Stimulated activated CD4-positive, alpha-beta T cell treated with anti-CD3 and anti-CD28 coated beads, Interleukin-15, amount 100 ng/mL, for 1 hour (primary cell): Measurements from ENCODE around the gene RAB3IL1.
"Not testable (repeated sequence)": the region's sequence is repeated elsewhere in the genome, so short reads cannot be mapped to it uniquely, and the experiment has no call there.

Experiments
- DNase-seq, 2 donors: peaks; one replicate each; pipeline ENCODE4 v3.0.0-alpha.2; 2020; ENCODE audit warnings: low read depth in 1 of 2, low spot score in 1 of 2

RAB3IL1 gene

GRCh38 chr11:61917334-61918109 lies at the start of gene RAB3IL1:
Gene RAB3IL1, minus strand, starts transcription at chr11:61917566. Its CDS starts 199 bp downstream, at chr11:61917367.
- DNase-seq: no peak

GRCh38 chr11:61966734-61967115 lies 49.4 kb upstream of the RAB3IL1 start:
- peak in 1 of 2 donors; percentile 18 for DNase-seq

DNA sequence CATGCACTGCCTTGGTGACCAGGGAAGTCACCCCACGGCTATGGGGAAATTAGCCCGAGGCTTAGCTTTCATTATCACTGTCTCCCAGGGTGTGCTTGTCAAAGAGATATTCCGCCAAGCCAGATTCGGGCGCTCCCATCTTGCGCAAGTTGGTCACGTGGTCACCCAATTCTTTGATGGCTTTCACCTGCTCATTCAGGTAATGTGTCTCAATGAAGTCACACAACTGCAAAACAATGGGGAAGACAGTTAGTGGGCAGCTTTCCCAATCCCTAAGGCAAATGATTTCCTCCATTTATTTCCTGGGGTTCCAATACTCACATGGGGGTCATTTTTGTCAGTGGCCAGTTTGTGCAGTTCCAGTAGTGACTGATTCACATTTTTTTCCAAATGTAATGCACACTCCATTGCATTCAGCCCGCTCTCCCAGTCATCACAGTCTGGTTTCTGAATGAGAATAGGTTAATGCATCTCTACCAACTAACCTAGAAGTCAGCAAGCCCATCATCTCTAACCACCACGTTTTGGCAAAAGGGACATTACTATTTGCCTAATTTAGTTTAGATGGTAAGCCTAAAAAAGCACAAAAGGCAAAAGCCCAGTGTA lies 47.4 kb upstream of the RAB3IL1 start:
- DNase-seq: not testable (repeated sequence)

- DNase-seq: no peak
These were observed 46.8 kb upstream of the RAB3IL1 start for GRCh38 chr11:61964058-61964665.

DNA sequence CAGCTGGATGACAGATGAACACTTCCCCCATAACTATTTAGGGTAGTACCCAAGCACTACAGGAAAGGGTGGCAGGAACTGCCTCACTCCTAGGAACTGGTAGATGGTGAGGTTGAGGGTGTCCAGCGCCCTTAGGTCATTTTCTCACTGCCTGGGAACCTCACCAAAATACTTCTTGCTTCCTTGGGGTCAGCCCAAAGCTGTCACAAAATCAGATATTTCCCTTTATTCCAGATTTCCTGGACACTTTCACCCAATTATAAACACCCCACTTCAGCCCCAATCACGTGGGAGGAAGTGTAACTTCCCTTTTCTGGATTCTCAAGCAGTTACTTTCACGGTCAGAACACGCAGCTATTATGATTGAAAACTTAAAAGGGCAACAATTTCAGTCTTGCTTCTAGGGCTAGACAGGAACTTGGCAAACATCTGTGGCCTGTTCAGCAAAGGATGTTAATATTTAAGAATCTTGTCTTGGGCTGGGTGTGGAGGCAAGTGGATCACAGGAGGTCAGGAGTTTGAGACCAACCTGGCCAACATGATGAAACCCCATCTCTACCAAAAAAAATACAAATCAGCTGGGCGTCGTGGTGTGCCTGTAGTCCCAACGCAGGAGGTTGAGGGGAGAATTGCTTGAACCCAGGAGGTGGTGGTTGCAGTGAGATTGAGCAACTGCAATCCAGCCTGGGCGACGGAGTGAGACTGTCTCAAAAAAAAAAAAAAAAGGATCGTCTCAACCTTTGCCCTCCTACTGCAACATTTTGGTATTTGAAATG lies 46.1 kb upstream of the RAB3IL1 start:
- DNase-seq: no peak

- no peak for DNase-seq
These were observed 45.6 kb upstream of the RAB3IL1 start for GRCh38 chr11:61963016-61963281.

- no peak for DNase-seq
These were observed 45.0 kb upstream of the RAB3IL1 start for GRCh38 chr11:61962213-61963015.

- DNase-seq: no peak
These were observed 44.3 kb upstream of the RAB3IL1 start for GRCh38 chr11:61961570-61962212.

GRCh38 chr11:61960532-61960931 lies 43.2 kb upstream of the RAB3IL1 start:
- no peak for DNase-seq

DNA sequence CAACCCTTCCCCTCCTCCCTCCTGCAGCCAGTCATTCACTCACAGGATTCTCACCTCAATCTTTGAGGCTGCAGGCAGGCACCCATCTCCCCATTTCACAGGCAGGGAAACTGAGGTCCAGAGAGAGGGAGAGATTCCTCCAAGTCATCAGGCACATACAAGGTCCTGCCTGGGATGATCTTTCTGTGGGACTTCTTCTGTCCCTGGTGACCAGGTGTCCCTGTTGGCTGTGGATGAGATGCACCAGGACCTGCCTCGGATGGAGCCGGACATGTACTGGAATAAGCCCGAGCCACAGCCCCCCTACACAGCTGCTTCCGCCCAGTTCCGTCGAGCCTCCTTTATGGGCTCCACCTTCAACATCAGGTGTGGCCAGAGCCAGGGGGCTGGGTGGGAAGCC lies 42.3 kb upstream of the RAB3IL1 start:
- DNase-seq: no peak

DNA sequence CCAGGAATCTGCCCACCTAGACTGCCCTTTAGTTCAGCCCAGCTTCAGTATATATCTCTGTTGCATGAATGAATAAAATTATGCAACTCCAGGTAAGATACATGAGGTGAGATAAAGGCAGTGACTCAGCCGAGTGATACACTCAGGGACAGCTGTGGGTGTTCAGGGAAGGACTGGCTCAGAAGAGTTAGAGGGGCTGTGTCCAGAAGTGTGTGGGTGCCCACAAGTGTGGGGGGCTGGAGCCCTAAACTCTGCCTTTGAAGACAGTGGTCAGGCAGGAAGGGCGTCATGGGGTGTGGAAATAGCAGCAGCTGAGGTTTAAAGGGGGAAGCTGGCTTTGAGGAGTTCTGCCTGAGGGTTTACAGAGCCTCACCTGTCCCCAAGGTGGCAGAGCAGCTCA lies 41.7 kb upstream of the RAB3IL1 start:
- DNase-seq: no peak

GRCh38 chr11:61958590-61958989 lies 41.2 kb upstream of the RAB3IL1 start:
- no peak for DNase-seq

DNA sequence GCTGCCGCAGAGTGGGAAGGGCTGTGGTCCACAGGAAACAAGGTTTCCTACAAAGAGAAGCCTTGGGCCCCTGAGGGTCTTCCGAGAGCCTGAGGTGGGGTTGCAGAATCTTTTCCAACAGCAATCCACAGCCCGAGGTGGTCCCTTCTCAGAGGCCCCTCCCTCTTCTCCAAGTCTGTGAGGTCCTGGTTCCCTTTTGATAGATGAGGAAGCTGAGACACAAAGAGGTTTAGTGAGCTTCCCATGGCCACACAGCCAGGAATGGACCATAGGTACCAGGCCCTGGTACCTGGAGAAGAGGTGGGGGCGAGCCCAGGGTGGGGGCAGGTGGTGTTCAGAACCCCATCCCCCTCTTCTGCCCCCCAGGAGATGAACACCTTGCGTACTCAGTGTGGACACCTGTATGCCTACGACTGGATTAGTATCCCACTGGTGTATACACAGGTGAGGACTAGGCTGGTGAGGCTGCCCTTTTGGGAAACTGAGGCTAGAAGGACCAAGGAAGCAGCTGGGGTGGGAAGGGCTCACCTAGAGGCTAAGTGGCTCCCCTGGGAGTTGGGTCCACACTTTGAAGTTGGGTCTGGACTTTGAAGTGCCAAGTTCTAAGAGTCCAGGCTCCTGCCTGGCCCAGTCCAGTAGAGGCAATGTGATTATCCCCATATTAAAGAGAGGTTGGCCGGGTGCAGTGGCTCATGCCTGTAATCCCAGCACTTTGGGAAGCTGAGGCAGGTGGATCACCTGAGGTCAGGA lies 39.8 kb upstream of the RAB3IL1 start:
- no peak for DNase-seq

DNA sequence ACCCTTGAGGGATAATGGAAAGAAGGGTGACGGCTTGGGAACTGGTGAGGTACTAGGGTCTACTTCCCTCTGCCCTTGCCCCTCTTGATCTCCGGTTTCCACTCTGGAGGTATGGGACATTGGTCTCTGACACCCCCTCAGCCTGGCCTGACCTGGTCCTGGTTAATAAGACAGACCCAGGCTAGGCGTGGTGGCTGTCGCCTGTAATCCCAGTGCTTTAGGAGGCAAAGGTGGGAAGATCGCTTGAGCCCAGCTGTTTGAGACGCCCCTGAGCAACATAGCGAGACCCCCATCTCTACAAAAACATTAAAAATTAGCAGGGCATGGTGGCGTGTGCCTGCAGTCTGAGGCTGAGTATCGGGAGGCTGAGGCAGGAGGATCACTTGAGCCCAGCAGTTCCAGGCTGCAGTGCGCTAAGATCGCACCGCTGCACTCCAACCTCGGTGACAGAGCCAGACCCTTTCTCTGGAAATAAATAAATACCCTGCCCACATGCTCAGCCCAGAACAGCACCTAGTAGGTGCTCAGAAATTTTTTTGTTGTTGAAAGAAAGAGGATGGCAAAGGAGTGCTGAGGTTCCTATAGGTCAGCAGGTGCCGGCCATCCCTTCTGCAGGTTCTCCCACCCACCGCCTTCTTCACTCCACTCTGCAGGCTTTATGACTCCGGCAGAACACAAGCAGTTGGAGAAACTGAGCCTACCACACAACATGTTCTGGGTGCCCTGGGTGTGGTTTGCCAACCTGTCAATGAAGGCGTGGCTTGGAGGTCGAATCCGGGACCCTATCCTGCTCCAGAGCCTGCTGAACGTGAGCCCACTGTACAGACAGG lies 39.0 kb upstream of the RAB3IL1 start:
- no peak for DNase-seq

- DNase-seq: no peak
These were observed 38.2 kb upstream of the RAB3IL1 start for GRCh38 chr11:61955422-61956135.

DNA sequence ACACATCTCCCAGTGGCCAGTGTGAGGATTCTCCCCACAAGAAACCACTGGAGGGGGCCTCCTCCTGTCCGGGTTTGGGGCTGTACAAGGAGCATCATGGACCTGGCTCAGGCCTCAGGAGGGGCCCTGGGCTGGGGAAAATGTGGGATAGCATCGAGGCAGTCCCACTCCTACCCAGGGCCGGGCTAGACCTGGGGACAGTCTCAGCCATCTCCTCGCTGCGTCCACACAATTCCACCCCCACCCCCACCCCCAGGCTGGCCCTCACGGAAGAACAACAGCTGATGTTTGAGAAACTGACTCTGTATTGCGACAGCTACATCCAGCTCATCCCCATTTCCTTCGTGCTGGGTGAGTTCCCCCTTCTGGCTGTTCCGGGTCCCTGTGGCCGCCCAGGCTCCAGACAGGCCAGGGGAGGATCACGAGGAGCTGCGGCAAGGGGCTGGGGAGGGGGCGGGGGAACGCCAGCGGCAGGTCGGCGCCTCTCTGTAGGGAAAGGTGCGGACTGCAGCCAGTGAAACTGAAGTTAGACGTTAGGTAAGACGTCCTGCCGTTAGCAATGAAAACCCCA lies 37.6 kb upstream of the RAB3IL1 start:
- no peak for DNase-seq

GRCh38 chr11:61954106-61954850 lies 36.9 kb upstream of the RAB3IL1 start:
- DNase-seq: no peak
